Renal cortical epithelial cell (primary cell): ENCODE data around the gene RNF6. TPM values are rescaled to one million over a fixed set of nuclear protein-coding genes. Genes with fewer than 3 reads are reported as not detected.

Experiments
- DNase-seq: peaks from one replicate; pipeline ENCODE4 v3.0.0-alpha.2; 2011; ENCODE audit warnings: low read depth
- total RNA-seq: library from RNA; depleted of rRNA; stranded (reverse); fragments of >200 nt; gene quantifications from 2 replicates; pipeline ENCODE4 v1.2.3, GENCODE V29; 2014

RNF6 gene
- total RNA-seq, 1 donor from 2014 or later = 75.8 TPM

DNA sequence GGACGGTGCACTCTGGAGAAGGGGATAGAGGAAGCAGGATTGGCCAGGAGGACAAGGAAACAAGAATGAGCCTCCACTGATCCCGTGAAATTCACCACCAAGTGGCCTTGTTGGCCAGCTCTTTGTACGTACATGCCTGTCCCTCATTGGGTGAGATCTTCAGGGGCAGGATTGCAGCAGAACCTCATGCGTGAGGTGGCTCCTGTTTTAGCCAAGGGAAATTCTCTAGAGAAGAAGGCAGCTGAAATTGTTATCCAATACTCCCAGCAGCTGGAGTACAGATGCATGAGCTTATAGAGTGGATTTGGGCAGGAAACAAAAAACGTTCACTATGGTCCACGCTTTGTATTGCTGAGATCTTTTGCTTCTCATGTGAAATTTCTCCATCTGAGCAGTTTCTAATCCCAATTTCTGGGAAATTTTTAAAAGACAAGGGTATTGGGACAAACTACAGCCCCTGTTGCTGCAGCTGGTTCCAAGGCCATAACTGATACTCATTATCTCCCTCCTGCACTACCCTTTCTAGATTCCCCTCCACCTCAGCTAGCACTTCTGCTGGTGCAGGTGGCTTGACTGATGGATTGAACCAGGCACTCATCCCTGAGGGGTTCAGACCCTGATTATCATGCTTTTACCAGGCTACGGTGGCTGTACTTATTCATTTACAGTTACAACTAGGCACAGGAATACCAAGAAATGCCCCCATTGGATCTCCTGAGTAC, 3.9 kb upstream of the RNF6 start:
- no peak for DNase-seq

DNA sequence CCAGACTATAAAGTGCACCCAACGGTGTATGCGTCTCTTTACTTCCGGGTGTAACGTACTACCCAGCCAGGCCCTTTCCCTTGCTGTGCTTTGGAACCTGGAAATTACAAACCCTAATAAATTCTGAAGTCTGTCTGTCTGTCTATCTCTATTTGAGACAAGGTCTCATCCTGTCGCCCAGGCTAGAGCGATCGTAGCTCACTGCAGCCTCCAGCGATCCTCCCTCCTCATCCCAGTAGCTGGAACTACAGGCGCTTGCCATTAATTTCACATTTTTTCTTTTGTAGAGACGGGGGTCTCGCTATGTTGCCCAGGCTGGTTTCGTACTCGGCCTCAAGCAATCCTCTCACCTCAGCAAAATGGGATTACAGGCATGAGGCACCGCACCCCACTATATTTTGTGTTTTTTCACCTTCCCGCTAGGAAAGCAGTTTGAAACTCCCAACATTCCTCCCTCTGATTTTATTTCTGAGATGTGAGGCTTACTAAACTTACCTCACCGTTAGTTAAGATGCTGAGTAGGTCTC, 469 bp upstream of the RNF6 start:
- DNase-seq = no peak

DNA sequence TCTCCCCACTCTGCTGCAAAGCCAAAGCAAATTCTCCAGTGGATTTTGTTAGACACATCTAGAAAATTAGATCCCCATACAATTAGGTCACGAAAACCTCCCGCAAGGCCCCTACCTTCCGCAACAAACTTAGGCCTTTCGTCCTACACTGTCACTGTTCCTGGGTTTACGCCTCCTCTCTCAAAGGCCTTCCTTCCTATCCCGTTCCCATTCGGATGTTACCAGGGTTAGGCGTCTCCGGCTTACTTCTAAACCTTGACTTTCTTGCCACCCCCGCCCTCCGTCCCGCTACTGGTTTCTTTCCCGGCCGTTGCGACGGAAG, 754 bp downstream of the RNF6 start:
- no peak for DNase-seq

DNA sequence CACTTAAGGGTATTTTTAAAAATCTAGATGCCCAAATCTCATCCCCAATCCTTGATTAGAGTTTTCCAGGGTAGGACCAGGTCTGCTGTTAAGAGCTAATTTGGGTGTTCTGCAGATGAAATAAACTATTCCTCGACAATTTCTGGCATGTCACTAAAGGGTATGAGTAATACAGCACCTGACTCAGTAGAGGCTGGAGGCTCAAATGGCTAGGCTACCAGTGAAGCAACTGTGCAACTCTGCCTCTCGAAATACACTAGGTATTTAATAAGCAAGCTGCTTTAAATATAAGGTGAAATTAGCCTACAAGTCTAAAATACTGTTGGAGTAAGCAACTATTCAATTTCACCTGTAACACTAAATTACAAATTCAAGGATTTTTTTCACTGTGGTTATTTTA, 1.5 kb downstream of the RNF6 start:
- peak; percentile 65 for DNase-seq

DNA sequence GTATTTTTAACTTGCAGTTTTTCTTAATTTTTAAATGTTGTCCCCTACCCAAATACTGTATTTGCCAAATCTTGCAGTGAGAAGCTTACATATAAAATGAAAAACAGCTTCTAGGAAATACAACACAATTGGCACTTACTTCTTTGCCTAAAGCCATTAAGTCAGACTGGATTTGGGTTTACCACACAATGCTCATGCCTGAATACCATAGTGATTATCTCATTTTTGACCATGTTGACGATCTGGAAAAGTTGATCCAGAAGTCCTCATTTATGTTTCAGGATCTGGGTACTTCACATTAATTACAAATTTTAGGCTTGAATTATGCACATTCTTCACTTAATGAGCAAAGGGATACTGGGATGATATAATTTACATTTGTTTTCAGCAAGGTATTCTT, 2.4 kb downstream of the RNF6 start:
- no peak for DNase-seq

DNA sequence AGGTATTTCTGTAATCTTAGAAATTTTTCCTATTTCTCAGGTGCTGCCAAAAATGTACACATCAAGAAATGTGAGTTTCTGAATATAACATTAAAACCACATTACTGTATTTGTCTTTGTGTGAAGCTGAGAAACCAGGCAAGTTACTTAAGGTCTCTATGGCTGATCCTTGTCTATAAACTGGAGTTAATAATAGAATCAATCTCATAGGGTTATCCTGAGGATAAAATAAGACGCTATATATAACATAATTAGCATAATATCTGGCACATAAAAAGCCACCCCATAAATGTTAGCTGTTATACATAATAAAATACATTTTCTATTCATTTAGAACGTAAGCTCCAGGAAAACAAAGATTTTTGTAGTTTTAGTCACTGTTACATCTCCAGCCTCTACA, 6.1 kb downstream of the RNF6 start:
- no peak for DNase-seq

DNA sequence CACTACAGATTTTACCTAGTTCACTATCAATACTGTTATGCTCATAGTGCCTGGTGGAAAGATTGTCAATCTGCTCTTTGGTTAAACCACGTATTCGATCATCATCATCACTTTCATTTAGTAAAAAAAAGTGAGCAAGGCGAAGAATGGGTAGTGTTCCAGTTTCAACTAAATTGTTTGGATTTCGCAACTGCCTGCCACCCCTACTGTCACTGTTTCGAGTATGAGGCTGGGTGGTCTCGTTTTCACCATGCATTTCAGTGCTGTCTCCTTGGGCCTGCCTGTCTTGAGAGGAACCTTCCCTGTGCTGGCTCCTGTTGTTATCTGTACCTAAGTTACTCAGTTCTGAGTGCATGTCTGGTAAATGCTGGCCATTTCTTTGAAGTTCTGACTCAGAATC, 8.1 kb downstream of the RNF6 start:
- DNase-seq = no peak

DNA sequence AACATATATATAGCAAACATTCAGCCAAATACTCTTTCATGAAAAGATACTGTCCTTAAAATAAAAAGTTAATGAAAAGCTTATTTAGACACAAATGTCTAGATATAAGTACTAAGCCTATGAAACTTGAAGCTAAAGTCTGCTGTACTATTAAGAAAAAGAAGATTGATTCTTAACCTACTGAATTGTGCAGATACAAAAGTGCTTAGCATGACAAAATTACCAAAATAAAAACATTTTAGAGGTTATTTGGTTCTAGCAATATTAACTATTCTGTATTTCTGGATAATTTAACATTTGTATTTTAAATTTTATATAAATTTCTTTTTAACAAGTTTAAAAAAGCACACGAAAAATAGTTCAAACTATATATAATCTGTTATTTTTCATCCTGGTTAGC, 8.8 kb downstream of the RNF6 start:
- no peak for DNase-seq

DNA sequence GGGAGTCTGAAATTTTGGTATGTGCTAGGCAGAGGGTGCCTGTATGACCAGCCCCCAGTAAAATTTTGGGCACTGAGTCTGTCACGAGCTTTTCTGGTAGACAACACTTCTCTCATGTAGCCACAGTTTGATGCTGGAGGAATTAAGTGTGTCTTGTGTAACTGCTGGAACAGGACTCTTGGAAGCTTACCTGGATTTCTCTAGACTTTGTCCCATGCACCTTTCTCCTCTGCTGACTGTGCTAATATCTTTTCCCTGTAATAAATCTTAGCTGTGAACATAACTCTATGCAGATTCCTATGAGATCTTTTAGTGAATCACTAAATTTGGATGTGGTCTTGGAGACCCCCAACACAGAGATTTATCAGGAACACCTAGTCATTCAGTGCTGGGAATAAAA, 13.8 kb downstream of the RNF6 start:
- no peak for DNase-seq

DNA sequence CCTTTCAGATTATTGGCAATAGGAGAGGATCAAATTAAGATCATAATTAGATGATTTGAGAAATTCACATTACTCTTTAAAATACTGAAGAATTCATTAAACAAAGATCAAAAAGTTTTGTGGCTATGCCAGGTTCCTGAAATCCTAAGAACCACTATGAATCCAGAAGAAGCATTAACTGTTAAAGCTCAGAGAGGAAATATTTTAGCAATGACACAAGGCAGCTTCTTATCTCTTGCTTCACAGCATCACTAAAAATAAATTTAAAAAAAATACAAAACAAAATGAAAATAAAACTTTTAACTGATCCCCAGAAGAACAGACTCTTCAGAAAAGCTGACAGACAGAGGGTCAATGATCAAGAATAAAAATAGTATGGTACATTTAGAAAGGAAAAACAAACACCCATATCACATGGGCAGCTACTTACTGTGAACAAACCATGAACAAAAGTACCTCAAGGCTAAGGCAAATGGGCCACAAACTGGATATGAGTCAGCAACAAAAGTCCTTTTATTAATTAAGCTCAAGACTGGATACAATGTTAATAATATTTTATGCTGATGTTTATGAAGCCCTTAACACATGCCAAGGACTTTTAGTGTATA, 19.6 kb downstream of the RNF6 start:
- DNase-seq = peak; percentile 58

DNA sequence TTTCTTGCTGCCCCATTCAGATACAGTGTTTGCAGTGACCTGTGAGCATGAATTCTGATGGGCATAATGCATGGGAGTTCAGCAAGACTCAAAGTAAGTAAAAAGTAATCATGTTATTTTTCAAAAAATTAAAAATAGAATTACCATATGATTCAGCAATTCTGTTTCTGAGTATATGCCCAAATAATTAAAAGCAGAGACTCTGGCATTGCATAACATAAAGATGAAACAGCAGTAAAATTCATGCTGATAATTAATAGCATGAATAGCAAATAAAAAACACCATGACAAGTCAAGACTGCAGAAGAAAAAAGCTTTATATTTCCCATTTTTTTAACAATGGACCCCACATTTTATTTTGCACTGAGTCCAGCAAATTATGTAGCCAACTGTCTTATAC, 21.3 kb downstream of the RNF6 start:
- no peak for DNase-seq

DNA sequence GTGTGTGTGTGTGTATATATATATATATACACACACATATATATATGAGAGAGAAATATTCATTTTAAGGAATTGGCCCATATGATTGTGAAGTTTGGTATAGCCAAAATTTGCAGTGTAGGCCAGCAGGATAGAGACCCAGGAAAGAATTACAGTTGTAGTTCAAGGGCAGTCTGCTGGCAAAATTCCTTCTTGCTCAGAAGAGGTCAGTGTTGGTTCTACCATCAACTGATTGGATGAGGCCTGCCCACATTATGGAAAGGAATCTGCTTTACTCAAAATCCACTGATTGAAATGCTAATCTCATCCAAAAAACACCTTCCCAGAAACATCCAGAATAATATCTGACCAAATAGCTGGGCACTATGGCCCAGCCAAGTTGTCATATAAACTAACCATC, 24.0 kb downstream of the RNF6 start:
- no peak for DNase-seq

DNA sequence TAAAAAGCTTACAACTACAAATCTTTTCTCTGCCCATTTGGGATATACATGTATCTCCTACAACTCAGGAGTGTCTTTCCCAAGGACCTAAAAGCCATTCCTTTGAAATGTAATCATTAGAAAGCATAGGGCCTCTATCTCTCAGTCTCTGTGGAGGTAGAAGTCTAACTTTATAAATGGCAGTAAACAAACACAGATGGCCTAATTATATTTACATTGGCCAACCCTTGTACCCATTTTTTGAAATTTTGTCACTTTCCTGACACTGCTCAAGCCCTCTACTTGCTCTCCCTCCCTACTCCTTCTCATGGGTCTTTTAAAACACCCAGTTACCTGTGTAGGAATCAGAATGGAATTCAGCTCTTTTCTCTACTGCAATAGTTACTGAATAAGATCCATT, 24.8 kb downstream of the RNF6 start:
- DNase-seq = no peak

DNA sequence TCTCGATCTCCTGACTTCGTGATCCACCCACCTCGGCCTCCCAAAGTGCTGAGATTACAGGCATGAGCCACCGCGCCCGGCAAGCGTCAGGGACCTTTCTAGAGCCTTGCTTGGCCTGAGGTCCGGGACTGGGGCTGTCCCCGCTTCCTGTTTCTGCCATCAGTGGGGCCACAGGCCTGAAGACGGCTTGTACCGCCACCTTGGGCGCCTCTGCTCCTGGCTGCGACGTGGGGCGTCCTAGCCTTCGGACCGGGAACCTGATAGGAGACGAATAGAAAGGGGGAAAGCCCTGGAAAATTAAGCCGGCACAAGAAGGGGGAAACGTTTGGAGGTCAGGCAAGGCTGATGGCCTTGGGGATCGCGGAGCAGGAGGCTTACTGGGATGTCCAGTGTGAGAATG, 35.1 kb downstream of the RNF6 start:
- no peak for DNase-seq

DNA sequence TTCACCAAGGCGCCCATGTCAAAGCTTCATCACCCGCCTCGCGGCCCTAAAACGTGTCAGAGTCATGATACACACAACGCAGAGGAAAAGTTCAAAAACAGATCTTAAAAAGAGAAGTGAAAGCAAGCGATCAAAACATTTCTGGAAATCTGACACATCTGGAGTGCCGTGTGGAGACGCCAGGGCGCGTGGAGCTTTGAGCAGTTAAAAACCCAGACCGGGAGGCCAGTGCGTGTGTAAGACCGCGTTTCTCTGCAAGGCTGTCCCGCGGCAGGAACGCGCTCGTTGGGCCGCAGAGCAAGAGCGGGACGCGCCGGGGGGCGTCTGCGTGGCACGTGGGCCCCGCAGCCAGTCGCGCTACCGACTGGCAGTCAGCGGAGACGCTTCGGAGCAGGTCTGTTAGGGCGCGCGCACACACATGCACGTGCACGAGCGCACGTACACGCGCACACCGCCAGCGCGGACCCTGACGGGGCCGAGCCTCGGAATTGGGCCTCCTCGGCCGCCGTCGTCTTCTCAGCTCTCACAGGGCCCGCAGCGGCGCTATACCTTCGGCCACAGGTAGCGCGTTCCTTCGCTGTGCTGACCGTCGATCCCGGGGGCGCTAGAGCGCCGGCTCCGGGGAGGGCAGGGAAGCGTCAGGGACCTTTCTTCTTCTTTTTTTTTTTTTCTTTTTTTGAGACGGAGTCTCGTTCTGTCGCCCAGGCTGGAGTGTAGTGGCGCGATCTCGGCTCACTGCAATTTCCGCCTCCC, 35.8 kb downstream of the RNF6 start:
- peak; percentile 74 for DNase-seq

DNA sequence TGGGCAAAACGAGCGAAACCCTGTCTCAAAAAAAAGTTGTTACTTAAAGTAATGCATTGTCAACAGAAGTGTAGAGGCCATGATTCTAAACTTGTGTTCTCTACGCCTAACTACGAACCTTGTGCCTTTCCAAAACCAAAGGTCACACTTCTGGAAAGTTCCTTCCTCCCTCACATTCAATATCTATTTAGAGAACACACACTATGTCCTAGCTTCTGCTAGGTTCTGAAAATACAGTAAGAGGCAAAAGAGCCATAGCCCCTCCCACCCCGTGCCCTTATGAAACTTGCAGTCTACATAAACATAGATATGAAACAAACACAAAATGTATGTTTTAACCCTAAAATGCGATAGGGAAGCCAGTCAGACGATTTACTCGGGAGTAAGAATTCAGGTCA, 36.4 kb downstream of the RNF6 start:
- peak; percentile 2 for DNase-seq

DNA sequence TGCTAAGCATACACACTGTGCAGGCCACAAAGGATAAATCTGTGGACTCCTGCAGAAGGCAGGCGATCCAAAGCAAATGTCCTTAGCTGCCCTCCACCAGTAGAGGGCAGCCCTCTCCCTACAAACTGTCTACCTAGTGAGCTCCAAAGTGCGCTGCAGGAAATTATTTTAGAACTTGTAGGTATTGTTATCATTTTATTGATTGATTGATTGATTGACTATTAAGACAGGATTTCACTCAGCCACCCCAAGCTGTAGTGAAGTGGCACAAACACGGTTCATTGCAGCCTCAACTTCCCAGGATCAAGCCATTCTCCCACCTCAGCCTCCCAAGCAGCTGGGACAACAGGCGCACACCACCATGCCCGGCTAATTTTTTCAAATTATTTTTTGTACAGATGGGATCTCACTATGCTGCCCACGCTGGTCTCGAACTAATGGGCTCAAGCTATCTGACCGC, 37.3 kb downstream of the RNF6 start:
- DNase-seq = peak; percentile 61

DNA sequence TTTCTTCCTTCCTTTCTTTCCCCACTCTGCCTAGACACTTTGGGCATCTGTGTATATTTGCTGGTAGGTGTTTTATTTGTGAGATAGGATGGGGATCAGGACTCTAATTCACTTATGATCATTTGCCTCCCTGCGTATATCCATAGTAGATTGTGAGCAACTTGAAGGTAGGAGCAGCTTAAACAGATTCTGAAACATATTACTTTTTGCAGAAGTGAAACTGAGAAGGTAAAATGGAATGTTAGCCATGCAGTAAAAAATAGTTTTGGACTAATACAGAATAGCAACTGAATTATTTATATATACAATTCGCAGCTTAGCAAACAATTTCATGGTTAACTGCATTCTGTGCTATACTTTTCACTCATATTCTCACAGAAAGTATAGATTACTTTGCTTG, 38.7 kb downstream of the RNF6 start:
- no peak for DNase-seq

DNA sequence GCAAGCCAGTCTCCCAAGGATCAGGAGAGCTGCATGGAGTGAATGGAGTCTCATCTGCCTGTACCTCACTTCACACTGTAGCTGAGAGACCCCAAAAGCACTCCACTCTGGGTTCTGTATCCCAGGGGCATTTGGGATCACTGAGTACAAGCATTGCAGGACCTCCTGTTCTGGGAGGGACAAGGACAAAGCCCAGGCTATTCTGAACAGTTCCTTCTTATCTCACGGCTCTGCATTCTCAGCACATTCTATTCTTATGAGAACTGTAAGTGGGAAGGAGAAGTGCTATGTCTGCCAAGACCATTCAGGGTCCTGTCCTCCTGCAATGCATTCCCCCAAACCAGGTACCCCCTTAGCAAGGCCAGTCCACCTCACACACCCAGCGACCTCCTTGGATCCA, 42.8 kb downstream of the RNF6 start:
- no peak for DNase-seq

DNA sequence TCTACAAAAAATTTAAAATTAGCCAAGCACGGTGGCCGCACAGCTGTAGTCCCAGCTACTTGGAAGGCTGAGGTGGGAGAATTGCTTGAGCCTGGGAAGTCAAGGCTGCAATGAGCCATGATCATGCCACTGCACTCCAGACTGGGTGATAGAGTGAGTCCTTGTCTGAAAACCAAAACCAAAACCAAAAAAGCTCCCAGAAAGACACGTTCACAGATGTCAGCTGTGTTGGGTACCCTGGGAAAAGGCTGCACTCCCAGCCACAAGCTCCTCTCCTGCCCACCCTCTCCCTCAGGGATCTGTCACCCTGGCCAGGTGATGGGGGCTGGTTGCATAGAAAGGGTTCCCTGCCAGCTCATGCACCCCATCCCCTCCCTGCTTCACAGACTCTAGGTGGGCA, 53.3 kb downstream of the RNF6 start:
- no peak for DNase-seq

DNA sequence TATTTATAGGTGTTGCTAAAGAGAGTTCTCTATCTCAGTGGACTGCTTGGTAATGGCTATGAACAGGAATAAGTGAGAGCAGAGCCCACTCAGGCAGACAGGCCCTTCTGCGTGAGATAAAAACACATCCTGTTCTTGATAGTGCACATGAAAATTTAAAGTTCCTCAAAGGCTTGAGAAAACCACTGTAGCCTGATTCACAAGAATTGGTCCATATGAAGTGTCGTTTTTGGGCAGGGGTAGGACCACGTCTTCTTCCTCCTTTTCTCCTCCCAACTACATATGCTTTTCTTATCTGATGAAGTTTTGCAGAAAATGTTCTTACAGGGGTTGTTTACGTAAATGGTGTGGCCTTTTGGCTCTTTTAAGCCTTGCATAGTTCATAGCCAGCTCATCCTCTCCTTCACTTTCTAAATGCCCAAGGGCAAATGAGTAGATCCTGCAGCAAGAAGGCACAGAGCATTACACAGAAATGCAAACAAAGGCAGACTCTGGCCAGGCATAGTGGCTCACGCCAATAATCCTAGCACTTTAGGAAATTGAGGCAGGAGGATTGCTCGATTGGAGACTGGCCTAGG, 53.8 kb downstream of the RNF6 start:
- no peak for DNase-seq

DNA sequence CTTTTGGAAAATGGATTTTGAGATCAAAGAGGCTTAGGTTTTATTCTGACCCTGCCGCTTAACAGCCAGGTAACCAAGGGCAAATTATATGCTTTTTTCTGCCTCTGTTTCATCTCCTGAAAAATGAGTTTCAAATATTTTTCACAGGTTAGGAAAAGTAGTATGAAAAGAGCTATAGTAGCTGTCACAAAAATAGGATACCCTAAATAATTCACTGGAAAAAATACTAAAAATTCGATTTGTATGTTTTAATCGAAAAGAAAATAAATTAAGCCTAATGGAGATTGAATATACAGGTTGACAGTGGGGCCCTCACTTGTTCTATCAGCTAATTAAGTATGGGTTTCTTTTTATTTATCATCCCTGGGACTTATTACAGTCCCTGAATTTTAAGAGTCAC, 58.3 kb downstream of the RNF6 start:
- DNase-seq = no peak
